IMR-90 (cell line): Measurements from ENCODE around the gene ETF1. TPM values are rescaled to one million over a fixed set of nuclear protein-coding genes. Genes with fewer than 3 reads are reported as not detected.

Experiments
- ATAC-seq: fragments of 200-7000 bp; cut with Tn5 transposase; 2 replicates; pipeline ENCODE4 v1.9.1; 2020; ENCODE audit warnings: low read depth, mild to moderate bottlenecking, moderate library complexity
- BruUV-seq: library from RNA; stranded (reverse); fragments of 400-500 nt; replicated peaks from 2 replicates; lab custom pipeline; 2021; lab: Mats Ljungman, UMichigan
- CTCF ChIA-PET: fragments of 300-600 bp; formaldehyde crosslinking; extraction: SDS; loops from one replicate; lab custom pipeline; 2021; ENCODE audit warnings: antibody characterized with exemption; lab: Yijun Ruan, JAX
- POLR2A ChIA-PET: fragments of 300-600 bp; sonication (Branson Sonifier 250); formaldehyde crosslinking; loops from one replicate; lab custom pipeline; 2022; ENCODE audit warnings: antibody characterized with exemption; ENCODE audit not compliant: unreplicated experiment; lab: Charles Lee
- DNase-seq: peaks from one replicate; pipeline ENCODE4 v3.0.0; 2013
- H2AFZ ChIP-seq: replicated peaks from 2 replicates; pipeline ENCODE3; 2013; ENCODE audit warnings: low read length, mild to moderate bottlenecking; ENCODE audit not compliant: poor library complexity
- H2AK5ac ChIP-seq: 2 replicates; pipeline ENCODE4 v1.6.1; 2013; ENCODE audit warnings: low read depth, low read length, inconsistent platforms
- H2AK9ac ChIP-seq: replicated peaks from 2 replicates; pipeline ENCODE3; 2013; ENCODE audit warnings: mild to moderate bottlenecking, low read depth, low read length, moderate library complexity; ENCODE audit not compliant: poor library complexity
- H2BK120ac ChIP-seq: 2 replicates; pipeline ENCODE4 v1.6.1; 2013; ENCODE audit warnings: low read depth, low read length, inconsistent platforms
- H2BK15ac ChIP-seq: 3 replicates; pipeline ENCODE4 v1.6.1; 2013; ENCODE audit warnings: low read depth, low read length, inconsistent platforms
- H2BK20ac ChIP-seq: 2 replicates; pipeline ENCODE4 v1.6.1; 2013; ENCODE audit warnings: low read depth, mild to moderate bottlenecking, inconsistent platforms, low read length, moderate library complexity
- H2BK5ac ChIP-seq: 2 replicates; pipeline ENCODE4 v1.6.1; 2013; ENCODE audit warnings: mild to moderate bottlenecking, low read depth, low read length, inconsistent platforms; ENCODE audit not compliant: poor library complexity, severe bottlenecking
- H3K14ac ChIP-seq: replicated peaks from 2 replicates; pipeline ENCODE4 v1.6.1; 2013; ENCODE audit warnings: low read depth, low read length, inconsistent platforms
- H3K18ac ChIP-seq: 2 replicates; pipeline ENCODE4 v1.6.1; 2013; ENCODE audit warnings: low read depth, low read length, control low read depth
- H3K23ac ChIP-seq: 2 replicates; pipeline ENCODE4 v1.6.1; 2013; ENCODE audit warnings: low read depth, low read length, inconsistent platforms
- H3K27ac ChIP-seq: 2 replicates; pipeline ENCODE4 v1.5.1; 2013; ENCODE audit warnings: mild to moderate bottlenecking, control low read depth, low read length; ENCODE audit not compliant: insufficient read depth
- H3K27me3 ChIP-seq: 2 replicates; pipeline ENCODE4 v1.6.1; 2013; ENCODE audit warnings: low read length; ENCODE audit not compliant: control insufficient read depth, insufficient read depth
- H3K36me3 ChIP-seq: 2 replicates; pipeline ENCODE4 v1.6.1; 2013; ENCODE audit warnings: low read length, mixed read lengths; ENCODE audit not compliant: control insufficient read depth, insufficient read depth
- H3K4ac ChIP-seq: 2 replicates; pipeline ENCODE4 v1.6.1; 2013; ENCODE audit warnings: low read depth, low read length, inconsistent platforms
- H3K4me1 ChIP-seq: 2 replicates; pipeline ENCODE4 v1.6.1; 2013; ENCODE audit warnings: low read length, mixed read lengths; ENCODE audit not compliant: control insufficient read depth, insufficient read depth
- H3K4me2 ChIP-seq: 2 replicates; pipeline ENCODE4 v1.6.1; 2013; ENCODE audit warnings: low read depth, mild to moderate bottlenecking, control low read depth, low read length, moderate library complexity
- H3K4me3 ChIP-seq: 2 replicates; pipeline ENCODE4 v1.5.1; 2013; ENCODE audit warnings: low read depth, mild to moderate bottlenecking, control low read depth, low read length, moderate library complexity; ENCODE audit not compliant: insufficient read depth
- H3K56ac ChIP-seq: 2 replicates; pipeline ENCODE4 v1.6.1; 2013; ENCODE audit warnings: low read length, inconsistent platforms; ENCODE audit not compliant: insufficient read depth; ENCODE audit errors: extremely low read depth
- H3K79me1 ChIP-seq, 2 experiments: 2 replicates each; pipeline ENCODE4 v1.6.1; 2013; ENCODE audit warnings: low read length in 2 of 2, inconsistent platforms in 1 of 2, low read depth in 1 of 2
- H3K9ac ChIP-seq: 2 replicates; pipeline ENCODE4 v1.6.1; 2013; ENCODE audit warnings: low read depth, low read length, control low read depth
- H3K9me1 ChIP-seq: 2 replicates; pipeline ENCODE4 v1.6.1; 2013; ENCODE audit warnings: low read length, inconsistent platforms; ENCODE audit not compliant: insufficient read depth
- H3K9me3 ChIP-seq: 2 replicates; pipeline ENCODE4 v1.6.1; 2013; ENCODE audit warnings: low read length; ENCODE audit not compliant: control insufficient read depth, insufficient read depth
- H4K20me1 ChIP-seq: 2 replicates; pipeline ENCODE4 v1.6.1; 2013; ENCODE audit warnings: low read length, inconsistent platforms; ENCODE audit not compliant: insufficient read depth
- H4K5ac ChIP-seq: 2 replicates; pipeline ENCODE4 v1.6.1; 2013; ENCODE audit warnings: mild to moderate bottlenecking, low read depth, low read length, control low read depth
- H4K8ac ChIP-seq, 2 experiments: 2 replicates each; pipeline ENCODE4 v1.6.1; 2013; ENCODE audit warnings: low read depth in 2 of 2, low read length in 2 of 2, control low read depth in 1 of 2, inconsistent platforms in 1 of 2
- H4K91ac ChIP-seq: 2 replicates; pipeline ENCODE4 v1.6.1; 2013; ENCODE audit warnings: low read depth, low read length, inconsistent platforms; ENCODE audit not compliant: insufficient read depth
- CEBPB ChIP-seq: IDR thresholded peaks from 2 replicates; pipeline ENCODE4 v1.6.1; 2012; ENCODE audit warnings: low read depth, low read length, improper control_type of control experiment
- MAFK ChIP-seq: IDR thresholded peaks from 2 replicates; pipeline ENCODE4 v1.6.1; 2012; ENCODE audit warnings: low read depth, low read length, improper control_type of control experiment
- MAZ ChIP-seq: IDR thresholded peaks from 2 replicates; pipeline ENCODE4 v1.6.1; 2012; ENCODE audit warnings: low read depth, mild to moderate bottlenecking, low read length, improper control_type of control experiment, moderate library complexity, borderline replicate concordance
- MXI1 ChIP-seq: IDR thresholded peaks from 2 replicates; pipeline ENCODE4 v1.6.1; 2012; ENCODE audit warnings: low read depth, mild to moderate bottlenecking, low read length, moderate library complexity, borderline replicate concordance
- NFE2L2 ChIP-seq: fragments of 150-350 bp; IDR thresholded peaks from 2 replicates; pipeline ENCODE4 v1.6.1; 2016; ENCODE audit warnings: low read depth, mild to moderate bottlenecking, low read length
- POLR2A ChIP-seq: IDR thresholded peaks from 2 replicates; pipeline ENCODE4 v1.6.1; 2012; ENCODE audit warnings: mild to moderate bottlenecking, low read depth, low read length
- RCOR1 ChIP-seq: IDR thresholded peaks from 2 replicates; pipeline ENCODE4 v1.6.1; 2012; ENCODE audit warnings: mild to moderate bottlenecking, low read length, improper control_type of control experiment; ENCODE audit not compliant: insufficient replicate concordance
- RFX5 ChIP-seq: IDR thresholded peaks from 2 replicates; pipeline ENCODE4 v1.8.0; 2012; ENCODE audit warnings: low read depth, mild to moderate bottlenecking, low read length, moderate library complexity
- SMC3 ChIP-seq: fragments of 150-350 bp; IDR thresholded peaks from 2 replicates; pipeline ENCODE4 v1.6.1; 2016; ENCODE audit warnings: low read depth, mild to moderate bottlenecking, antibody characterized with exemption, low read length, moderate library complexity
- USF2 ChIP-seq: fragments of 150-350 bp; IDR thresholded peaks from 2 replicates; pipeline ENCODE4 v1.6.1; 2017; ENCODE audit warnings: mild to moderate bottlenecking, antibody characterized with exemption, low read length, low read depth
- WGBS, 2 experiments: methylation state at CpG; one replicate each; pipeline versions ENCODE4 v1.1.5 to v1.1.7; 2013; ENCODE audit warnings: missing lambda C conversion rate in 2 of 2; ENCODE audit not compliant: insufficient read length in 1 of 2; ENCODE audit errors: extremely low coverage in 2 of 2; 5-methylcytosine and 5-hydroxymethylcytosine counted together
- dilution Hi-C: fragments of 300-500 bp; cut with HindIII; formaldehyde crosslinking; loops from one replicate; pipeline ENCODE4 v1.14.3; 2018; ENCODE audit warnings: low sequenced_read_pairs; ENCODE audit not compliant: unreplicated experiment
- in situ Hi-C: fragments of 300-500 bp; cut with MboI; formaldehyde crosslinking; loops from 3 replicates; pipeline ENCODE4 v1.14.3; 2019; ENCODE audit warnings: low sequenced_read_pairs, inconsistent platforms, mixed read lengths
- intact Hi-C: fragments of 100-400 bp; cut with micrococcal nuclease; formaldehyde crosslinking; loops from 2 replicates; pipeline ENCODE4 v1.10.0; 2022
- polyA plus RNA-seq, 3 experiments: library from polyadenylated mRNA; depleted of rRNA; stranded (reverse); fragments of >200 nt; gene quantifications; 2 replicates each; pipeline ENCODE4 v1.2.3, GENCODE V29; 2012; ENCODE audit warnings: low replicate concordance in 1 of 3
- total RNA-seq: library from RNA; depleted of rRNA; stranded (reverse); fragments of >200 nt; gene quantifications from 2 replicates; pipeline ENCODE4 v1.2.3, GENCODE V29; 2012
- TF ChIP-seq, protein P1 (sequence below): conservative IDR thresholded peaks from 2 replicates; pipeline ENCODE4 v1.5.1; 2012; ENCODE audit warnings: mild to moderate bottlenecking, low read depth, low read length, improper control_type of control experiment

The ETF1 gene
- total and polyA plus RNA-seq, 2 of the 4 experiments (the other 2 are of a cell fraction), result 53.2 to 126 TPM

- intact Hi-C loops (no loop called here), in situ Hi-C loops (no loop called here), dilution Hi-C loops (no loop called here)
- Histone ChIP-seq H4K20me1 (no peaks in the 10 kb centered on the region), H3K18ac (no peak overlapping the region), H3K4me2 (no peak overlapping the region), H3K79me1 (no peaks in the 10 kb centered on the region), H3K27me3 (peaks cover 13% of the 10 kb centered on the region), H2AK9ac (no peak overlapping the region), H3K23ac (no peak overlapping the region), H3K9ac (no peak overlapping the region), H2BK5ac (no peak overlapping the region), H3K56ac (no peak overlapping the region), H2AFZ (no peak overlapping the region), H3K36me3 (no peaks in the 10 kb centered on the region), H3K14ac (no peak overlapping the region), H3K4ac (no peak overlapping the region), H2BK15ac (no peak overlapping the region), H2AK5ac (no peak overlapping the region), H3K9me3 (no peaks in the 10 kb centered on the region), H4K91ac (no peak overlapping the region), H4K8ac (no peak overlapping the region), H3K9me1 (no peaks in the 10 kb centered on the region), H3K4me1 (no peaks in the 10 kb centered on the region; the same call in 1 of the 2 replicates), H2BK20ac (no peak overlapping the region), H4K5ac (no peak overlapping the region), H3K27ac (no peak overlapping the region), H2BK120ac (no peak overlapping the region), H3K4me3 (no peak overlapping the region)
- TF ChIP-seq, protein P1, sequence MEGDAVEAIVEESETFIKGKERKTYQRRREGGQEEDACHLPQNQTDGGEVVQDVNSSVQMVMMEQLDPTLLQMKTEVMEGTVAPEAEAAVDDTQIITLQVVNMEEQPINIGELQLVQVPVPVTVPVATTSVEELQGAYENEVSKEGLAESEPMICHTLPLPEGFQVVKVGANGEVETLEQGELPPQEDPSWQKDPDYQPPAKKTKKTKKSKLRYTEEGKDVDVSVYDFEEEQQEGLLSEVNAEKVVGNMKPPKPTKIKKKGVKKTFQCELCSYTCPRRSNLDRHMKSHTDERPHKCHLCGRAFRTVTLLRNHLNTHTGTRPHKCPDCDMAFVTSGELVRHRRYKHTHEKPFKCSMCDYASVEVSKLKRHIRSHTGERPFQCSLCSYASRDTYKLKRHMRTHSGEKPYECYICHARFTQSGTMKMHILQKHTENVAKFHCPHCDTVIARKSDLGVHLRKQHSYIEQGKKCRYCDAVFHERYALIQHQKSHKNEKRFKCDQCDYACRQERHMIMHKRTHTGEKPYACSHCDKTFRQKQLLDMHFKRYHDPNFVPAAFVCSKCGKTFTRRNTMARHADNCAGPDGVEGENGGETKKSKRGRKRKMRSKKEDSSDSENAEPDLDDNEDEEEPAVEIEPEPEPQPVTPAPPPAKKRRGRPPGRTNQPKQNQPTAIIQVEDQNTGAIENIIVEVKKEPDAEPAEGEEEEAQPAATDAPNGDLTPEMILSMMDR, result no peak
- TF ChIP-seq SMC3 (no peak), MXI1 (no peak), MAZ (no peak), POLR2A (no peak), USF2 (no peak), RFX5 (no peak), NFE2L2 (no peak), CEBPB (no peak), RCOR1 (no peak), MAFK (no peak)
- ChIA-PET POLR2A (no interaction called here), CTCF (no interaction called here)
- no TSS peak for BruUV-seq
- no peak for DNase-seq
- WGBS, 2 experiments, result 76% methylated on average over 4 of the region's 12 CpGs; no CpG with 5 or more reads in 1 of the 2 experiments
- no peak for ATAC-seq
Measured at GRCh38 chr5:138457531-138458275, 85.3 kb downstream of the ETF1 start.
